Endothelial cell of umbilical vein (primary cell): ENCODE data around the gene DPP6. TPM values are rescaled to one million over a fixed set of nuclear protein-coding genes. Genes with fewer than 3 reads are reported as not detected.

Experiments
- BruUV-seq: library from RNA; stranded (reverse); fragments of 400-500 nt; replicated peaks from 2 replicates; lab custom pipeline; 2021; lab: Mats Ljungman, UMichigan
- CTCF ChIA-PET: fragments of 300-600, 350-600 bp; sonication (Branson Sonifier 250); formaldehyde crosslinking; loops from one replicate; lab custom pipeline; 2021; ENCODE audit warnings: antibody characterized with exemption, inconsistent platforms; lab: Charles Lee
- POLR2A ChIA-PET: fragments of 300-600, 350-600 bp; sonication (Branson Sonifier 250); formaldehyde crosslinking; loops from one replicate; lab custom pipeline; 2021; ENCODE audit warnings: antibody characterized with exemption, inconsistent platforms; lab: Charles Lee
- DNase-seq: peaks from one replicate; pipeline ENCODE4 v3.0.0-alpha.2; 2011; ENCODE audit warnings: low read depth, low spot score
- FAIRE-seq: peaks from 2 replicates; lab custom pipeline; 2011; peaks lifted over from hg19 to GRCh38; lab: Jason Lieb, UNC
- H2AFZ ChIP-seq: 2 replicates; pipeline ENCODE4 v1.6.0; 2012; ENCODE audit warnings: low read depth, low read length, control low read depth, inconsistent platforms
- H3K27ac ChIP-seq: 2 replicates; pipeline ENCODE4 v1.5.1; 2011; ENCODE audit warnings: low read depth, mild to moderate bottlenecking, control low read depth, low read length, moderate library complexity; ENCODE audit not compliant: insufficient read depth
- H3K27me3 ChIP-seq, 2 experiments: 2 replicates each; pipeline versions ENCODE4 v1.6.0 to v1.6.1; 2011; ENCODE audit warnings: low read length in 2 of 2, mixed read lengths in 1 of 2; ENCODE audit not compliant: control insufficient read depth in 2 of 2, insufficient read depth in 2 of 2
- H3K36me3 ChIP-seq, 2 experiments: 2 replicates in 1 of 2; 3 replicates in 1 of 2; pipeline ENCODE4 v1.5.1; 2011; ENCODE audit warnings: low read length in 2 of 2, mild to moderate bottlenecking in 1 of 2, moderate library complexity in 1 of 2; ENCODE audit not compliant: control insufficient read depth in 2 of 2, insufficient read depth in 2 of 2; ENCODE audit errors: extremely low read depth in 1 of 2
- H3K4me1 ChIP-seq: 3 replicates; pipeline ENCODE4 v1.5.1; 2011; ENCODE audit warnings: mild to moderate bottlenecking, low read length; ENCODE audit not compliant: control insufficient read depth, insufficient read depth; ENCODE audit errors: extremely low read depth
- H3K4me2 ChIP-seq: 2 replicates; pipeline ENCODE4 v1.6.1; 2011; ENCODE audit warnings: low read length, control low read depth, mixed read lengths; ENCODE audit not compliant: insufficient read depth
- H3K4me3 ChIP-seq, 3 experiments: fragments of 200-600 bp in 1 of 3; sonication (generic), shearing (Covaris generic) in 1 of 3; replicated peaks in 1 of 3; 2 replicates each; pipeline ENCODE4 v1.5.1; 2011 to 2016; ENCODE audit warnings: control low read depth in 3 of 3, low read length in 3 of 3, mild to moderate bottlenecking in 2 of 3, inconsistent platforms in 1 of 3, low read depth in 1 of 3, moderate library complexity in 1 of 3; ENCODE audit not compliant: insufficient read depth in 1 of 3
- H3K79me2 ChIP-seq: 2 replicates; pipeline ENCODE4 v1.6.0; 2012; ENCODE audit warnings: low read length, inconsistent platforms; ENCODE audit not compliant: control insufficient read depth, insufficient read depth
- H3K9ac ChIP-seq: replicated peaks from 2 replicates; pipeline ENCODE3; 2011; ENCODE audit warnings: low read length, control low read depth; ENCODE audit not compliant: insufficient read depth; ENCODE audit errors: extremely low read depth
- H3K9me1 ChIP-seq: replicated peaks from 3 replicates; pipeline ENCODE4 v1.6.0; 2011; ENCODE audit warnings: mild to moderate bottlenecking, low read length; ENCODE audit not compliant: control insufficient read depth, insufficient read depth; ENCODE audit errors: extremely low read depth
- H3K9me3 ChIP-seq: replicated peaks from 2 replicates; pipeline ENCODE4 v1.5.1; 2012; ENCODE audit warnings: low read length, inconsistent platforms; ENCODE audit not compliant: control insufficient read depth, insufficient read depth
- H4K20me1 ChIP-seq: replicated peaks from 2 replicates; pipeline ENCODE3; 2011; ENCODE audit warnings: mild to moderate bottlenecking, low read length; ENCODE audit not compliant: control insufficient read depth, insufficient read depth; ENCODE audit errors: extremely low read depth
- CTCF ChIP-seq, 2 donors: IDR thresholded peaks; 1 replicate in 1 of 2; 2 replicates in 1 of 2; pipeline ENCODE4 v1.5.1; 2011; ENCODE audit warnings: low read length in 2 of 2, mild to moderate bottlenecking in 2 of 2, moderate library complexity in 2 of 2, control low read depth in 1 of 2, inconsistent platforms in 1 of 2, low read depth in 1 of 2; ENCODE audit not compliant: insufficient read depth in 1 of 2; ENCODE audit errors: extremely low read depth in 1 of 2
- EZH2 ChIP-seq: IDR thresholded peaks from 2 replicates; pipeline ENCODE4 v1.6.1; 2012; ENCODE audit warnings: borderline replicate concordance, low read depth, mild to moderate bottlenecking, moderate library complexity, low read length, inconsistent platforms; ENCODE audit not compliant: severe bottlenecking
- FOS ChIP-seq: IDR thresholded peaks from 2 replicates; pipeline ENCODE4 v1.6.1; 2011; ENCODE audit warnings: mild to moderate bottlenecking, low read length, moderate library complexity, borderline replicate concordance; ENCODE audit not compliant: insufficient read depth
- GATA2 ChIP-seq: IDR thresholded peaks from 2 replicates; pipeline ENCODE4 v1.7.0; 2011; ENCODE audit warnings: low read depth, mild to moderate bottlenecking, moderate library complexity, mixed read lengths, low read length; ENCODE audit not compliant: insufficient read length, insufficient read depth
- JUN ChIP-seq: IDR thresholded peaks from 2 replicates; pipeline ENCODE4 v1.6.1; 2011; ENCODE audit warnings: borderline replicate concordance, low read depth; ENCODE audit not compliant: insufficient read length, insufficient read depth
- MAX ChIP-seq: IDR thresholded peaks from 2 replicates; pipeline ENCODE4 v1.6.1; 2011; ENCODE audit not compliant: insufficient read depth, insufficient read length
- MYC ChIP-seq: IDR thresholded peaks from one replicate; pipeline ENCODE4 v1.6.1; 2011; ENCODE audit warnings: mild to moderate bottlenecking, low read depth, low read length
- POLR2A ChIP-seq: IDR thresholded peaks from 2 replicates; pipeline ENCODE4 v1.6.1; 2012; ENCODE audit warnings: low read depth, mild to moderate bottlenecking, control low read depth, low read length
- POLR2AphosphoS5 ChIP-seq: IDR thresholded peaks from 2 replicates; pipeline ENCODE4 v1.6.1; 2012; ENCODE audit warnings: low read depth, mild to moderate bottlenecking, control low read depth, low read length, moderate library complexity; ENCODE audit not compliant: insufficient read depth
- dilution Hi-C: fragments of 300-500 bp; cut with MboI; formaldehyde crosslinking; loops from one replicate; pipeline ENCODE4 v1.15.0; 2019; ENCODE audit warnings: low sequenced_read_pairs; ENCODE audit not compliant: extremely low pct_ligation_motif_present
- intact Hi-C: fragments of 100-400 bp; cut with micrococcal nuclease; formaldehyde crosslinking; loops from one replicate; pipeline ENCODE4 v1.10.0; 2022
- polyA plus RNA-seq, 4 experiments: library from polyadenylated mRNA; depleted of rRNA in 3 of 4; stranded (reverse) in 3 of 4; unstranded in 1 of 4; fragments of >200 nt; gene quantifications; 2 replicates each; pipeline versions ENCODE4 v1.2.1 to v1.2.3, GENCODE V29; 2011 to 2012; ENCODE audit warnings: missing spikeins in 1 of 4
- total RNA-seq: library from RNA; stranded (reverse); gene quantifications from 2 replicates; pipeline ENCODE4 v1.2.3, GENCODE V29; 2021

DPP6 gene
- total and polyA plus RNA-seq, 2 donors (not counting 3 experiments of a cell fraction or from before 2014, with no cell fraction given) = not detected

- intact Hi-C loops = loop anchor here (5.0 kb wide), 1 partner anchor 618 kb away; no protein-coding TSS in a partner anchor
- POLR2A ChIA-PET = no interaction called here
- peaks cover 4% of the 10 kb centered on the region for H3K4me1 ChIP-seq
Measured at GRCh38 chr7:154914308-154914995, 862.3 kb downstream of the DPP6 start.

GRCh38 chr7:154914996-154915380 lies 862.8 kb downstream of the DPP6 start:
- no peak for FAIRE-seq
- dilution Hi-C loops = no loop called here
- H3K36me3 ChIP-seq = no peaks in the 10 kb centered on the region
- POLR2A ChIA-PET = no interaction called here
- H3K9me3 ChIP-seq = no peaks in the 10 kb centered on the region
- H3K27ac ChIP-seq = no peak overlapping the region
- H3K4me1 ChIP-seq = peaks cover 4% of the 10 kb centered on the region
- no peaks in the 10 kb centered on the region for H3K79me2 ChIP-seq
- no peak overlapping the region for H3K4me3 ChIP-seq
- DNase-seq = no peak
- intact Hi-C loops = loop anchor here (5.0 kb wide), 1 partner anchor 617 kb away; no protein-coding TSS in a partner anchor
- no peak overlapping the region for H3K4me2 ChIP-seq
- no peak overlapping the region for H3K9ac ChIP-seq
- no peaks in the 10 kb centered on the region for H3K9me1 ChIP-seq
- no peaks in the 10 kb centered on the region for H4K20me1 ChIP-seq
- peaks cover 0 to 11% of the 10 kb centered on the region in 2 experiments for H3K27me3 ChIP-seq
- no TSS peak for BruUV-seq
- TF ChIP-seq POLR2A = no peak
- TF ChIP-seq FOS = no peak
- TF ChIP-seq GATA2 = no peak
- TF ChIP-seq MYC = no peak
- no peak for TF ChIP-seq CTCF (IDR thresholded peaks at IDR 0.05; ENCODE audit: extremely low read depth in 1 of 2, insufficient read depth in 1 of 2, low read depth in 1 of 2, low read length in 2 of 2)
- TF ChIP-seq MAX = no peak
- TF ChIP-seq EZH2 = no peak
- no peak for TF ChIP-seq JUN
- no peak for TF ChIP-seq POLR2AphosphoS5
- H2AFZ ChIP-seq = no peak overlapping the region
- CTCF ChIA-PET = interaction anchor here (0.5 to 5.6 kb wide), 11 partner anchors 8 to 760 kb away, joined by 3 to 49 read pairs (median 8); no protein-coding TSS in a partner anchor

More at GRCh38 chr7:154914308-154914995, 862.3 kb downstream of the DPP6 start:
- DNase-seq (peak; percentile 6), FAIRE-seq (no peak)
- Histone ChIP-seq H3K36me3 (no peaks in the 10 kb centered on the region), H4K20me1 (no peaks in the 10 kb centered on the region), H3K9me3 (no peaks in the 10 kb centered on the region), H3K27ac (no peak overlapping the region), H3K79me2 (no peaks in the 10 kb centered on the region), H3K4me3 (no peak overlapping the region), H3K9me1 (no peaks in the 10 kb centered on the region), H3K9ac (no peak overlapping the region), H3K27me3 (peaks cover 0 to 11% of the 10 kb centered on the region in 2 experiments), H2AFZ (peak overlapping the region; percentile 94), H3K4me2 (peak overlapping the region; percentile 60)
- CTCF ChIA-PET = interaction anchor here (0.5 to 5.6 kb wide), 17 partner anchors 9 to 761 kb away, joined by 3 to 49 read pairs (median 4); partner anchors contain the start of gene INSIG1
- no peak for TF ChIP-seq MYC
- TF ChIP-seq EZH2 = peak; percentile 58
- dilution Hi-C loops = no loop called here
- no TSS peak for BruUV-seq
